ENCODE results near the gene RELL2.

The RELL2 gene

GRCh38 chr5:141675672-141676071 lies 38.9 kb downstream of the RELL2 start:
- no peak for DNase-seq (ENCODE audit: low read depth in 3 of 3, low spot score in 1 of 3)

- DNase-seq (ENCODE audit: low read depth in 3 of 3, low spot score in 1 of 3), result no peak
Measured at GRCh38 chr5:141677415-141677814, 40.6 kb downstream of the RELL2 start.

- no peak for DNase-seq (ENCODE audit: low read depth in 3 of 3, low spot score in 1 of 3)
Measured at GRCh38 chr5:141680178-141680577, 43.4 kb downstream of the RELL2 start.

GRCh38 chr5:141680751-141681201 lies 44.0 kb downstream of the RELL2 start:
- no peak for DNase-seq (ENCODE audit: low read depth in 3 of 3, low spot score in 1 of 3)

- DNase-seq (ENCODE audit: low read depth in 3 of 3, low spot score in 1 of 3), result no peak
Measured at GRCh38 chr5:141681295-141681694, 44.5 kb downstream of the RELL2 start.

- no peak for DNase-seq (ENCODE audit: low read depth in 3 of 3, low spot score in 1 of 3)
Measured at GRCh38 chr5:141681695-141682641, 45.2 kb downstream of the RELL2 start, which contains the start of gene ARAP3. TSS of gene ARAP3 (minus strand) at chr5:141682230. CDS start at chr5:141680486, 1,744 bp downstream.

- no peak for DNase-seq (ENCODE audit: low read depth in 3 of 3, low spot score in 1 of 3)
Measured at GRCh38 chr5:141683596-141684141, 46.9 kb downstream of the RELL2 start.

- no peak for DNase-seq (ENCODE audit: low read depth in 3 of 3, low spot score in 1 of 3)
Measured at GRCh38 chr5:141685591-141685990, 48.8 kb downstream of the RELL2 start.

- DNase-seq (ENCODE audit: low read depth in 3 of 3, low spot score in 1 of 3), result no peak
Measured at GRCh38 chr5:141686648-141687416, 50.0 kb downstream of the RELL2 start.

Data from stimulated activated CD4-positive, alpha-beta T cell treated with anti-CD3 and anti-CD28 coated beads, TNF-alpha, amount 100 ng/mL, for 1 hour (primary cell).